Activated naive CD4-positive, alpha-beta T cell (primary cell): Measurements from ENCODE around the gene FAT1.

ENCODE experiments used
- DNase-seq, 4 experiments: peaks; one replicate each; lab custom pipeline; 2025; lab: John Stamatoyannopoulos, UW

FAT1 gene

GRCh38 chr4:186563761-186564160 is 159.9 kb downstream of the FAT1 start:
- no peak for DNase-seq

- DNase-seq: no peak
These were observed 161.9 kb downstream of the FAT1 start for GRCh38 chr4:186561748-186562147.

- DNase-seq: no peak
These were observed 163.0 kb downstream of the FAT1 start for GRCh38 chr4:186560647-186561046.

GRCh38 chr4:186557486-186557885 is 166.2 kb downstream of the FAT1 start:
- DNase-seq: no peak

GRCh38 chr4:186557061-186557460 is 166.6 kb downstream of the FAT1 start:
- DNase-seq: no peak

GRCh38 chr4:186554914-186555827 is 168.5 kb downstream of the FAT1 start, which contains the start of gene MTNR1A:
MTNR1A (minus strand) TSS chr4:186555567; CDS start chr4:186555365, 202 bp downstream.
- no peak for DNase-seq

GRCh38 chr4:186554539-186554913 is 169.1 kb downstream of the FAT1 start:
- no peak for DNase-seq

GRCh38 chr4:186553717-186554116 is 169.9 kb downstream of the FAT1 start:
- no peak for DNase-seq

- no peak for DNase-seq
These were observed 171.8 kb downstream of the FAT1 start for GRCh38 chr4:186551849-186552248.

- no peak for DNase-seq
These were observed 178.2 kb downstream of the FAT1 start for GRCh38 chr4:186545436-186545835.

- no peak for DNase-seq
These were observed 180.4 kb downstream of the FAT1 start for GRCh38 chr4:186543206-186543605.

GRCh38 chr4:186541801-186542200 is 181.9 kb downstream of the FAT1 start:
- no peak for DNase-seq

- no peak for DNase-seq
These were observed 185.7 kb downstream of the FAT1 start for GRCh38 chr4:186537843-186538521.
